ENCODE measurements around the gene CAPS2.

GRCh38 chr12:75349946-75350345 lies 19.8 kb upstream of the CAPS2 start:
- TF ChIP-seq ZNF274 (IDR thresholded peaks at IDR 0.05; ENCODE audit: low read depth, low read length) (no peak), YY1 (IDR thresholded peaks at IDR 0.05; ENCODE audit: insufficient read depth, insufficient read length) (no peak), SUZ12 (IDR thresholded peaks at IDR 0.05; ENCODE audit: extremely low read depth, insufficient read depth, insufficient read length) (no peak)
